ENCODE data around the gene CACUL1. TPM values are rescaled to one million over a fixed set of nuclear protein-coding genes. Genes with fewer than 3 reads are reported as not detected.
"Not testable (repeated sequence)": the region's sequence is repeated elsewhere in the genome, so short reads cannot be mapped to it uniquely, and the experiment has no call there.

CACUL1 gene
- total RNA-seq, 4 donors from 2014 or later: 13.1 to 29.1 (median 23.2) TPM

DNA sequence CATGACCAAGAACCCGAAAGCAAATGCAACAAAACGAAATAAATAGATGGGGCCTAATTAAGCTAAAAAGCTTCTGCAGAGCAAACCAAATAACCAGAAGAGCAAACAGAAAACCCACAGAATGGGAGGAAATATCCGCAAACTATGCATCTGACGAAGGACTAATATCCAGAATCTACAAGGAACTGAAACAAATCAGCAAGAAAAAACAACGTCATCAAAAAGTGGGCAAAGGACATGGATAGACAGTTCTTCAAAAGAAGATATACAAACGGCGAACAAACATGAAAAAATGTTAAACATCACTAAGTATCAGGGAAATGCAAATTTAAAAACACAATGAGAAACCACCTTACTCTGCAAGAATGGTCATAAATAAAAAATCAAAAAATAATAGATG lies 35.3 kb upstream of the CACUL1 start:
- H3K9me3 ChIP-seq: no peaks in the 10 kb centered on the region
- no peaks in the 10 kb centered on the region for H3K36me3 ChIP-seq
- no peak for TF ChIP-seq POLR2AphosphoS5 (IDR thresholded peaks at IDR 0.05)
- TF ChIP-seq POLR2A (IDR thresholded peaks at IDR 0.05): no peak
- no peak for TF ChIP-seq EP300 (IDR thresholded peaks at IDR 0.05; ENCODE audit: low read depth)
- H3K27me3 ChIP-seq: no peaks in the 10 kb centered on the region
- H3K4me1 ChIP-seq: no peaks in the 10 kb centered on the region
- no peak for DNase-seq
- in situ Hi-C loops (cut with MboI; ENCODE audit: low pct_ligation_motif_present in 1 of 4, low pct_unique_long_range_greater_than_20kb in 1 of 4, low sequenced_read_pairs in 3 of 4) (loop anchor here in 2 of 4 donors (10.0 to 25.0 kb wide), 2 partner anchors 97 to 215 kb away; no protein-coding TSS in a partner anchor), intact Hi-C loops (cut with DNase I; ENCODE audit: low total_unique reads) (no loop called here)
- no peak overlapping the region for H3K4me3 ChIP-seq
- WGBS, 2 donors (ENCODE audit: low coverage in 1 of 2): 82 to 83% methylated on average over 4 to 7 of the region's 7 CpGs
- H3K27ac ChIP-seq: no peak overlapping the region

DNA sequence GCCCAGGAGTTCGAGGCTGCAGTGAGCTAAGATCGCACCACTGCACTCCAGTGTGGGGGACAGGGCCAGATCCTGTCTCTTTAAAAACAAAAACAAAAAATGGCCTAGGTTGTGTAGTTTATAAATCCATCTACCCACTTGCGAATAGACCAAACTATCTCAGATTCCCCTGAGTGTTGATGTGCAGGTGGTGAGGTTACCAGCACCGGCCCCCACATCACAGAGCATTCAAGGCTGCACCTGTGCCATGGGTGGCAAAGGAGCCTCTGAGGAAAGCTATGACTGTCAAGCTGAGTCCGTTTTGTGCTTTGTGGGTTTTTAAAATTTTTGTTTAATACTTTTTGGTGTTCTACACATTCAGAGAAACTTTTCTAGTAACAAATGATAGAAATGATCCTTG lies 30.8 kb upstream of the CACUL1 start:
- intact Hi-C loops (cut with DNase I; ENCODE audit: low total_unique reads): no loop called here

DNA sequence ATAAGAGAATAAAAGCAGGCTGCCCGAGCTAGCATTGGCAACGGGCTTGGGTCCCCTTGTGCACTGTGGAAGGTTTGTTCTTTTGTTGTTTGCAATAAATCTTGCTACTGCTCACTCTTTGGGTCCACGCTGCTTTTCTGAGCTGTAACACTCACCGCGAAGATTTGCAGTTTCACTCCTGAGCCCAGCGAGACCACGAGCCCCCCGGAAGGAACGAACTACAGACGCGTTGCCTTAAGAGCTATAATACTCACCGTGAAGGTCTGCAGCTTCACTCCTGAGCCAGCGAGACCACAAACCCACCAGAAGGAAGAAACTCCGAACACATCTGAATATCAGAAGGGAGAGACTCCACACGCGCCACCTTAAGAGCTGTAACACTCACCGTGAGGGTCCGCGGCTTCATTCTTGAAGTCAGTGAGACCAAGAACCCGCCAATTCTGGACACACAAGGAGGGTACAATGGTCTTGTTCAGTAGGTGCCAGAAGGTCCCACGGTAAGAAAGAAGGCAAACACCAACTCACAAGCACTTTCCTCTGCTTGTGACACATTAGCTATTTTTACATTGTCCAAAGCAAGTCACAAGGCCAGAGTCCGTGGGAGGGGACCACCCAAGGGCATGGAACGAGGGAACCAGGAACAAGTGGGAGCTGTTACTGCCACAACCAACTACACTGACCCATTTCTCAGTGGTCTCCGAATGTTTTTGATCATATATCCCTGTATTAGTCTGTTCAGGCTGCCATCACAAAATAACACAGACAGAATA lies 29.2 kb upstream of the CACUL1 start:
- H3K4me3 ChIP-seq: no peak overlapping the region
- no peak overlapping the region for H3K27ac ChIP-seq
- H3K9me3 ChIP-seq: no peaks in the 10 kb centered on the region
- H3K4me1 ChIP-seq: no peaks in the 10 kb centered on the region
- in situ Hi-C loops (cut with MboI; ENCODE audit: low pct_ligation_motif_present in 1 of 4, low pct_unique_long_range_greater_than_20kb in 1 of 4, low sequenced_read_pairs in 3 of 4) (loop anchor here in 1 of 4 donors (25.0 kb wide), 1 partner anchor 103 kb away; no protein-coding TSS in a partner anchor), intact Hi-C loops (cut with DNase I; ENCODE audit: low total_unique reads) (no loop called here)
- no peaks in the 10 kb centered on the region for H3K27me3 ChIP-seq
- DNase-seq: no peak
- no peak for TF ChIP-seq POLR2A (IDR thresholded peaks at IDR 0.05)
- no peak for TF ChIP-seq POLR2AphosphoS5 (IDR thresholded peaks at IDR 0.05)
- no peak for TF ChIP-seq EP300 (IDR thresholded peaks at IDR 0.05; ENCODE audit: low read depth)
- TF ChIP-seq, protein P1, sequence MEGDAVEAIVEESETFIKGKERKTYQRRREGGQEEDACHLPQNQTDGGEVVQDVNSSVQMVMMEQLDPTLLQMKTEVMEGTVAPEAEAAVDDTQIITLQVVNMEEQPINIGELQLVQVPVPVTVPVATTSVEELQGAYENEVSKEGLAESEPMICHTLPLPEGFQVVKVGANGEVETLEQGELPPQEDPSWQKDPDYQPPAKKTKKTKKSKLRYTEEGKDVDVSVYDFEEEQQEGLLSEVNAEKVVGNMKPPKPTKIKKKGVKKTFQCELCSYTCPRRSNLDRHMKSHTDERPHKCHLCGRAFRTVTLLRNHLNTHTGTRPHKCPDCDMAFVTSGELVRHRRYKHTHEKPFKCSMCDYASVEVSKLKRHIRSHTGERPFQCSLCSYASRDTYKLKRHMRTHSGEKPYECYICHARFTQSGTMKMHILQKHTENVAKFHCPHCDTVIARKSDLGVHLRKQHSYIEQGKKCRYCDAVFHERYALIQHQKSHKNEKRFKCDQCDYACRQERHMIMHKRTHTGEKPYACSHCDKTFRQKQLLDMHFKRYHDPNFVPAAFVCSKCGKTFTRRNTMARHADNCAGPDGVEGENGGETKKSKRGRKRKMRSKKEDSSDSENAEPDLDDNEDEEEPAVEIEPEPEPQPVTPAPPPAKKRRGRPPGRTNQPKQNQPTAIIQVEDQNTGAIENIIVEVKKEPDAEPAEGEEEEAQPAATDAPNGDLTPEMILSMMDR (IDR thresholded peaks at IDR 0.05): no peak
- no peaks in the 10 kb centered on the region for H3K36me3 ChIP-seq
- 67 to 85% methylated on average over 2 to 24 of the region's 24 CpGs for WGBS, 2 donors (ENCODE audit: low coverage in 1 of 2)

More for the DNA sequence above, 30.8 kb upstream of the CACUL1 start:
- H3K9me3 ChIP-seq: no peaks in the 10 kb centered on the region
- H3K4me1 ChIP-seq: no peaks in the 10 kb centered on the region
- in situ Hi-C loops (cut with MboI; ENCODE audit: low pct_ligation_motif_present in 1 of 4, low pct_unique_long_range_greater_than_20kb in 1 of 4, low sequenced_read_pairs in 3 of 4): loop anchor here in 1 of 4 donors (25.0 kb wide), 1 partner anchor 102 kb away; no protein-coding TSS in a partner anchor
- no peak overlapping the region for H3K4me3 ChIP-seq
- no peak for TF ChIP-seq EP300 (IDR thresholded peaks at IDR 0.05; ENCODE audit: low read depth)
- TF ChIP-seq, protein P1 (IDR thresholded peaks at IDR 0.05): no peak
- TF ChIP-seq POLR2A (IDR thresholded peaks at IDR 0.05): no peak
- TF ChIP-seq POLR2AphosphoS5 (IDR thresholded peaks at IDR 0.05): no peak
- no peak overlapping the region for H3K27ac ChIP-seq
- H3K36me3 ChIP-seq: no peaks in the 10 kb centered on the region
- 67 to 78% methylated on average over 1 to 5 of the region's 5 CpGs for WGBS, 2 donors (ENCODE audit: low coverage in 1 of 2)
- DNase-seq: no peak
- no peaks in the 10 kb centered on the region for H3K27me3 ChIP-seq

DNA sequence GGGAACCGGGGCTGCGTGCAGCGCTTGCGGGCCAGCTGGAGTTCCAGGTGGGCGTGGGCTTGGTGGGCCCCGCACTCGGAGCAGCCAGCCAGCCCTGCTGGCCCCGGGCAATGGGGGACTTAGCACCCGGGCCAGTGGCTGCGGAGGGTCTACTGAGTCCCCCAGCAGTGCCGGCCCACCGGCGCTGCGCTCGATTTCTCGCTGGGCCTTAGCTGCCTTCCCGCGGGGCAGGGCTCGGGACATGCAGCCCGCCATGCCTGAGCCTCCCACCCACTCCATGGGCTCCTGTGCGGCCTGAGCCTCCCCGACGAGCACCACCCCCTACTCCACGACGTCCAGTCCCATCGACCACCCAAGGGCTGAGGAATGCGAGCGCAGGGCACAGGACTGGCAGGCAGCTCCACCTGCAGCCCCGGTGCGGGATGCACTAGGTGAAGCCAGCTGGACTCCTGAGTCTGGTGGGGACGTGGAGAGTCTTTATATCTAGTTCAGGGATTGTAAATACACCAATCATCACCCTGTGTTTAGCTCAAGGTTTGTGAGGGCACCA lies 28.2 kb upstream of the CACUL1 start:
- DNase-seq; H3K4me3 ChIP-seq; intact Hi-C loops (cut with DNase I; ENCODE audit: low total_unique reads); H3K36me3 ChIP-seq; H3K27ac ChIP-seq; H3K4me1 ChIP-seq; H3K9me3 ChIP-seq; H3K27me3 ChIP-seq: not testable (repeated sequence)
- WGBS, 2 donors (ENCODE audit: low coverage in 1 of 2): 91% methylated on average over 30 of the region's 31 CpGs; no CpG with 5 or more reads in 1 of the 2 donors
- in situ Hi-C loops (cut with MboI; ENCODE audit: low pct_ligation_motif_present in 1 of 4, low pct_unique_long_range_greater_than_20kb in 1 of 4, low sequenced_read_pairs in 3 of 4): loop anchor here in 1 of 4 donors (25.0 kb wide), 1 partner anchor 104 kb away; no protein-coding TSS in a partner anchor

DNA sequence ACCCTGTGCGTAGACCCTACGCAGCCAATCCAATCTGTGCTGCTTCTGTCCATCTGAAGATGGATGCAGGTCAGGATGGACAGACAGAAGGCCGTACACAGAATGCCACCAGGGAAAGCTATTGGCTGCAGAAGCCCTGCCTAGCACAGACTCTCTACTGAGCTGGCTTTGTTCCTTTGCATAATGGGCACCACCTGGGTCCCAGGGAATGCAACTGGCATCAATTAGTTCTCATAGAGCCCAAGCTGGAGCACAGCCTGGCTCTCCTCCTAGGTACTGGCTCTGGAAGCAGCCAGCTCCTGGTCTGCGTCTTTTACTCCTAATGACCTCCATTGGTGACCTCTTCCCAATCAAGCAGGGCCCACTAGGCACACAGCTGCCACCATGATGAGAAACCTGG lies 26.8 kb upstream of the CACUL1 start:
- H3K27ac ChIP-seq: no peak overlapping the region
- 71% methylated on average over 4 of the region's 4 CpGs; no CpG with 5 or more reads in 1 of the 2 donors for WGBS, 2 donors (ENCODE audit: low coverage in 1 of 2)
- H3K4me1 ChIP-seq: no peaks in the 10 kb centered on the region
- no peaks in the 10 kb centered on the region for H3K9me3 ChIP-seq
- H3K36me3 ChIP-seq: no peaks in the 10 kb centered on the region
- intact Hi-C loops (cut with DNase I; ENCODE audit: low total_unique reads) (no loop called here), in situ Hi-C loops (cut with MboI; ENCODE audit: low pct_ligation_motif_present in 1 of 4, low pct_unique_long_range_greater_than_20kb in 1 of 4, low sequenced_read_pairs in 3 of 4) (loop anchor here in 1 of 4 donors (25.0 kb wide), 1 partner anchor 106 kb away; no protein-coding TSS in a partner anchor)
- no peak overlapping the region for H3K4me3 ChIP-seq
- H3K27me3 ChIP-seq: no peaks in the 10 kb centered on the region
- no peak for TF ChIP-seq EP300 (IDR thresholded peaks at IDR 0.05; ENCODE audit: low read depth)
- TF ChIP-seq POLR2A (IDR thresholded peaks at IDR 0.05): no peak
- TF ChIP-seq, protein P1 (IDR thresholded peaks at IDR 0.05): no peak
- no peak for DNase-seq

Data from transverse colon (tissue), 4 donors.